ENCODE measurements around the gene ZAR1L. TPM values are rescaled to one million over a fixed set of nuclear protein-coding genes. Genes with fewer than 3 reads are reported as not detected.

ZAR1L gene
- total and polyA plus RNA-seq, 2 experiments from 2014 or later, result not detected

DNA sequence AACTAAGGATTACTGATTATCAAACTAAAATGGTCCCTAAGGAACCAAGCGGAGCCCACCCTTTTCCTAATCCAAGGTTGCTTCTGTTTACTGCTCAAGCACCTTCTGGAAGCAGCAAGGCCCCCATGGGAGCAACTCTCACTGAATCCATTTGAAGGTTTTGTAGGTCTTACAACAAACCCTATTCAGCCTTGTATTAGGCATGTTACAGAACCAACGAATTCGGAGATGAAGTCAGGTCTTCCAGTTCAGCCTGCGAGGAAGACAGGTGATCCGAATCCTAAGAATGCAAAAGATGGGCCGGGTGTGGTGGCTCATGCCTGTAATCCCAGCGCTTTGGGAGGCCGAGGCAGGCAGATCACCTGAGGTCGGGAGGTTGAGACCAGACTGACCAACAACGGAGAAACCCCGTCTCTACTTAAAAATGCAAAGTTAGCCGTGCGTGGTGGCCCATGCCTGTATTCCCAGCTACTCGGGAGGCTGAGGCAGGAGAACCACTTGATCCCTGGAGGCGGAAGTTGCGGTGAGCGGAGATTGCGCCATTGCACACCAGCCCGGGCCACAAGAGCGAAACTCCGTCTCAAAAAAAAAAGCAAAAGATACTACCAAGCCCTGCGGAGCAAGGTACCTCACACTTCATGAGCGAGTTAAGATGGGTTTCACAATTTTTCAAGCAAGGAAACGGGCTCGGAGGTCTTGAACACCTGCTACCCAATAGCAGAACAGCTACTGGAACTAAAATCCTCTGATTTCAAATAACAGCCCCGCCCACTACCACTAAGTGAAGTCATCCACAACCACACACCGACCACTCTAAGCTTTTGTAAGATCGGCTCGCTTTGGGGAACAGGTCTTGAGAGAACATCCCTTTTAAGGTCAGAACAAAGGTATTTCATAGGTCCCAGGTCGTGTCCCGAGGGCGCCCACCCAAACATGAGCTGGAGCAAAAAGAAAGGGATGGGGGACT lies 609 bp downstream of the ZAR1L start:
- H3K79me2 ChIP-seq (ENCODE audit: insufficient read depth), result peaks cover 7% of the 10 kb centered on the region; the same call in 1 of the 2 replicates
- H3K36me3 ChIP-seq (ENCODE audit: low read depth), result no peaks in the 10 kb centered on the region
- WGBS, 2 experiments (ENCODE audit: low coverage in 1 of 2, low lambda C conversion rate in 2 of 2, missing lambda C conversion rate in 2 of 2), result 76% methylated on average over 32 of the region's 32 CpGs
- in situ Hi-C loops (cut with MboI), result no loop called here
- peak overlapping the region; percentile 93 for H3K27ac ChIP-seq
- no peaks in the 10 kb centered on the region for H3K9me3 ChIP-seq (ENCODE audit: low read depth)
- H4K20me1 ChIP-seq (ENCODE audit: insufficient read depth), result no peaks in the 10 kb centered on the region
- H2AFZ ChIP-seq, result peak overlapping the region; percentile 99
- H3K9ac ChIP-seq, result peak overlapping the region; percentile 93
- H3K9me2 ChIP-seq (ENCODE audit: insufficient read depth), result no peaks in the 10 kb centered on the region
- peaks cover 7% of the 10 kb centered on the region; the same call in 1 of the 2 replicates for H3K4me1 ChIP-seq (ENCODE audit: insufficient read depth)
- peak overlapping the region; percentile 88 for H3K4me3 ChIP-seq
- no peaks in the 10 kb centered on the region for H3K27me3 ChIP-seq (replicated peaks; ENCODE audit: insufficient read depth)
- peak; percentile 81 for DNase-seq
- peaks cover 7% of the 10 kb centered on the region; the same call in 1 of the 2 replicates for H3F3A ChIP-seq (ENCODE audit: insufficient read depth)
- peak overlapping the region; percentile 90 for H3K4me2 ChIP-seq (ENCODE audit: unreplicated experiment)
- no peak for TF ChIP-seq EZH2 (IDR thresholded peaks at IDR 0.05; ENCODE audit: insufficient read depth, poor library complexity, severe bottlenecking)
- no peak for TF ChIP-seq EZH2phosphoT487 (IDR thresholded peaks at IDR 0.05; ENCODE audit: insufficient read depth, low read depth)

DNA sequence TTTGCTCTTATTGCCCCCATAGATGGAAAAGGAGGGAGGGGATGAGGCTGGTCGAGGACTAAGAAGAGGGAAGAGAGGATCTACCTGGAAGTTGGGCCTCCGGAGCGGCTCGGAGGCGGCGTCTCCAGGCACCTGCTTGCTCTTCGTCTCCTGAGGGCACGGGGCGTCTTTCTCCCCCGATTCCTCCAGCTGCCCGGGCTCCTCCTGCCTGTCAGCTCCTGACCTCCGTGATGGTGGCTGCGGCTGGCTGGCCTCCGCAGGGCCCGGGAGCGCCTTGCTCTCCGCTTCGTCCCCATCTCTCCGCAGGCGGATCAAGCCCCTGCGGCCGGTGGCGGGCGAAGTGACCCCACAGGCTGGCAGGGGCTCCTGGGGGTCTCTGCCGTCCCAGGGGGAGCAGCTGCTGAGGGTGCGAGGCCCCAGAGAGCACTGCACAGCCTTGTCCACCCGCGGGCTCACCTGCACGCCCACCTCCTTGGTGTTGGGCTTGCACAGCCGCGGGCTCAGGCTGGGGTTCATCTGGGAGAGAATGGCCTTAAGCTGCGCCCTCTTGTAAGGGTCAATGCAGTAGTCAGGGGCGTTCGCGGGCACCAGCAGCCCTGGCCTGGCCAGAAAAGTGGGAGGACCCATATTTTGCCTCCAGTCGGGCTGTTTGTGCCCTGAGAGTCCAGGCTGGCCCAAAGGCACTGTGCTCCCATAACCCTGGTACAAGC lies 3.8 kb downstream of the ZAR1L start:
- Histone ChIP-seq H3K36me3 (ENCODE audit: low read depth) (no peaks in the 10 kb centered on the region), H3K9ac (no peak overlapping the region), H3K9me3 (ENCODE audit: low read depth) (no peaks in the 10 kb centered on the region), H3K79me2 (ENCODE audit: insufficient read depth) (peaks cover under 1% of the 10 kb centered on the region; the same call in 1 of the 2 replicates), H3K9me2 (ENCODE audit: insufficient read depth) (no peaks in the 10 kb centered on the region), H3K27ac (no peak overlapping the region), H2AFZ (no peak overlapping the region), H3K27me3 (replicated peaks; ENCODE audit: insufficient read depth) (no peaks in the 10 kb centered on the region), H3K4me2 (ENCODE audit: unreplicated experiment) (no peak overlapping the region), H3K4me3 (no peak overlapping the region), H3F3A (ENCODE audit: insufficient read depth) (peaks cover 5% of the 10 kb centered on the region; the same call in 1 of the 2 replicates), H4K20me1 (ENCODE audit: insufficient read depth) (no peaks in the 10 kb centered on the region), H3K4me1 (ENCODE audit: insufficient read depth) (peaks cover 5% of the 10 kb centered on the region; the same call in 1 of the 2 replicates)
- WGBS, 2 experiments (ENCODE audit: low coverage in 1 of 2, low lambda C conversion rate in 2 of 2, missing lambda C conversion rate in 2 of 2), result 87 to 88% methylated on average over 31 to 35 of the region's 36 CpGs
- DNase-seq, result no peak
- TF ChIP-seq EZH2 (IDR thresholded peaks at IDR 0.05; ENCODE audit: insufficient read depth, poor library complexity, severe bottlenecking), result no peak
- TF ChIP-seq EZH2phosphoT487 (IDR thresholded peaks at IDR 0.05; ENCODE audit: insufficient read depth, low read depth), result no peak
- in situ Hi-C loops (cut with MboI), result no loop called here

GRCh38 chr13:32310134-32310706 lies 4.9 kb downstream of the ZAR1L start:
- no peaks in the 10 kb centered on the region for H3K79me2 ChIP-seq (ENCODE audit: insufficient read depth)
- H3K9ac ChIP-seq, result peak overlapping the region; percentile 66
- no peaks in the 10 kb centered on the region for H3K9me2 ChIP-seq (ENCODE audit: insufficient read depth)
- no peaks in the 10 kb centered on the region for H4K20me1 ChIP-seq (ENCODE audit: insufficient read depth)
- no peaks in the 10 kb centered on the region for H3K27me3 ChIP-seq (replicated peaks; ENCODE audit: insufficient read depth)
- in situ Hi-C loops (cut with MboI), result no loop called here
- no peaks in the 10 kb centered on the region for H3K9me3 ChIP-seq (ENCODE audit: low read depth)
- no peaks in the 10 kb centered on the region for H3F3A ChIP-seq (ENCODE audit: insufficient read depth)
- H3K4me1 ChIP-seq (ENCODE audit: insufficient read depth), result peaks cover 5% of the 10 kb centered on the region; the same call in 1 of the 2 replicates
- H3K36me3 ChIP-seq (ENCODE audit: low read depth), result no peaks in the 10 kb centered on the region
- H3K27ac ChIP-seq, result no peak overlapping the region
- peak overlapping the region; percentile 75 for H3K4me2 ChIP-seq (ENCODE audit: unreplicated experiment)
- H2AFZ ChIP-seq, result peak overlapping the region; percentile 88
- 20 to 21% methylated on average over 11 to 12 of the region's 12 CpGs for WGBS, 2 experiments (ENCODE audit: low coverage in 1 of 2, low lambda C conversion rate in 2 of 2, missing lambda C conversion rate in 2 of 2)
- no peak for TF ChIP-seq EZH2phosphoT487 (IDR thresholded peaks at IDR 0.05; ENCODE audit: insufficient read depth, low read depth)
- no peak for TF ChIP-seq EZH2 (IDR thresholded peaks at IDR 0.05; ENCODE audit: insufficient read depth, poor library complexity, severe bottlenecking)
- peak; percentile 73 for DNase-seq
- H3K4me3 ChIP-seq, result peak overlapping the region; percentile 49
